Measurements from ENCODE around the gene SENP8. TPM values are rescaled to one million over a fixed set of nuclear protein-coding genes. Genes with fewer than 3 reads are reported as not detected.

The SENP8 gene
- total and polyA plus RNA-seq, 2 of the 13 experiments (the other 11 are each of a cell fraction or from before 2014, with no cell fraction given) = 2.7 to 3.0 TPM

GRCh38 chr15:72117486-72118016 lies 652 bp upstream of the SENP8 start (continued):
- TF ChIP-seq ZNF691 (CRISPR knock-in tag; IDR thresholded peaks at IDR 0.05; ENCODE audit: borderline replicate concordance, low read depth) (peak; percentile 30; the same call in 1 of the 2 replicates), ZNF18 (CRISPR knock-in tag; IDR thresholded peaks at IDR 0.05; ENCODE audit: insufficient replicate concordance) (peak; percentile 38), TCF7L2 (IDR thresholded peaks at IDR 0.05; ENCODE audit: low read depth, low read length) (no peak), SRF (IDR thresholded peaks at IDR 0.05; ENCODE audit: low read depth, low read length) (no peak), NFKB2 (CRISPR knock-in tag; IDR thresholded peaks at IDR 0.05; ENCODE audit: borderline replicate concordance) (peak; percentile 34; the same call in 1 of the 2 replicates), ZNF234 (CRISPR knock-in tag; conservative IDR thresholded peaks at IDR 0.05) (no peak), GMEB1 (CRISPR knock-in tag; IDR thresholded peaks at IDR 0.05; ENCODE audit: borderline replicate concordance) (no peak), ZNF792 (CRISPR knock-in tag; IDR thresholded peaks at IDR 0.05) (0 out of 2 replicates have a peak, but pooled peaks have one; percentile 16), ARID2 (CRISPR knock-in tag; IDR thresholded peaks at IDR 0.05; ENCODE audit: borderline replicate concordance) (0 out of 2 replicates have a peak, but pooled peaks have one; percentile 61), HNF1A (IDR thresholded peaks at IDR 0.05; ENCODE audit: low read depth) (no peak), HNF1A (CRISPR knock-in tag; IDR thresholded peaks at IDR 0.05; ENCODE audit: borderline replicate concordance) (no peak), TFDP2 (CRISPR knock-in tag; IDR thresholded peaks at IDR 0.05) (no peak), MAFF (IDR thresholded peaks at IDR 0.05; ENCODE audit: low read depth, low read length) (no peak), ZNF598 (CRISPR knock-in tag; IDR thresholded peaks at IDR 0.05; ENCODE audit: borderline replicate concordance) (no peak), MED8 (CRISPR knock-in tag; IDR thresholded peaks at IDR 0.05; ENCODE audit: insufficient replicate concordance) (no peak), GMEB2 (CRISPR knock-in tag; IDR thresholded peaks at IDR 0.05; ENCODE audit: low read depth) (no peak), DPF2 (CRISPR knock-in tag; IDR thresholded peaks at IDR 0.05; ENCODE audit: borderline replicate concordance, low read depth) (no peak), ZNF572 (CRISPR knock-in tag; IDR thresholded peaks at IDR 0.05) (no peak), GATAD2A (CRISPR knock-in tag; IDR thresholded peaks at IDR 0.05) (no peak)

Data from HepG2 (cell line).